ENCODE measurements around the gene GAB1. TPM values are rescaled to one million over a fixed set of nuclear protein-coding genes. Genes with fewer than 3 reads are reported as not detected.

The GAB1 gene
- total and polyA plus RNA-seq, 2 of the 8 experiments (the other 6 are each of a cell fraction or from before 2014, with no cell fraction given), result 6.8 to 21.3 TPM

- 94% methylated on average over 3 of the region's 3 CpGs; no CpG with 5 or more reads in 1 of the 2 experiments for WGBS, 2 experiments (ENCODE audit: extremely low coverage in 1 of 2, insufficient coverage in 1 of 2, insufficient read length in 1 of 2, insufficient replicate concordance in 2 of 2, low coverage in 1 of 2, low lambda C conversion rate in 2 of 2, missing lambda C conversion rate in 1 of 2)
- FAIRE-seq (no peak), DNase-seq (ENCODE audit: low read depth in 1 of 2, low spot score in 2 of 2) (no peak)
- H3K4me2 ChIP-seq (ENCODE audit: insufficient read depth in 1 of 2, low read depth in 2 of 2, low read length in 2 of 2), result no peak overlapping the region
- H3K4me3 ChIP-seq (ENCODE audit: extremely low read depth in 1 of 4, insufficient read depth in 2 of 4, low read depth in 3 of 4, low read length in 4 of 4), result no peak overlapping the region
- no peaks in the 10 kb centered on the region for H3K23me2 ChIP-seq (ENCODE audit: low read depth, low read length)
- H3K56ac ChIP-seq (replicated peaks; ENCODE audit: insufficient read length, low read depth, low read length), result no peak overlapping the region
- H3K79me1 ChIP-seq (ENCODE audit: low read depth, low read length), result no peaks in the 10 kb centered on the region
- no peaks in the 10 kb centered on the region for H4K20me1 ChIP-seq (replicated peaks in 1 of 2; ENCODE audit: control insufficient read depth in 1 of 2, insufficient read depth in 2 of 2, low read length in 2 of 2)
- H2BK120ac ChIP-seq (replicated peaks; ENCODE audit: low read depth, low read length), result no peak overlapping the region
- no peak overlapping the region for H2AK5ac ChIP-seq (ENCODE audit: low read depth, low read length)
- H4K8ac ChIP-seq (ENCODE audit: extremely low read depth, insufficient read depth, low read length), result no peak overlapping the region
- H3K23ac ChIP-seq (ENCODE audit: insufficient read length), result no peak overlapping the region
- ChIA-PET CTCF (ENCODE audit: partially characterized antibody) (interaction anchor here (1.6 kb wide), 1 partner anchor 11 kb away, joined by 3 read pairs; no protein-coding TSS in a partner anchor), POLR2A (ENCODE audit: partially characterized antibody) (no interaction called here)
- TF ChIP-seq ASH2L (IDR thresholded peaks at IDR 0.05; ENCODE audit: low read length) (no peak), RBBP5 (IDR thresholded peaks at IDR 0.05; ENCODE audit: borderline replicate concordance, low read depth, low read length) (no peak), PHF8 (conservative IDR thresholded peaks at IDR 0.05; ENCODE audit: low read depth, low read length) (no peak), JUN (IDR thresholded peaks at IDR 0.05; ENCODE audit: low read depth, low read length) (no peak)
- no peak overlapping the region for H2BK5ac ChIP-seq (ENCODE audit: low read depth, low read length)
- no peak overlapping the region for H3K9ac ChIP-seq (replicated peaks in 1 of 4; ENCODE audit: extremely low read depth in 1 of 4, low read depth in 3 of 4, low read length in 3 of 4)
- H3K4me1 ChIP-seq (replicated peaks in 1 of 4; ENCODE audit: control insufficient read depth in 3 of 4, insufficient read depth in 4 of 4, low read length in 3 of 4), result no peaks in the 10 kb centered on the region
- no peak overlapping the region for H4K91ac ChIP-seq (replicated peaks; ENCODE audit: insufficient read length, low read length)
- H2BK20ac ChIP-seq (ENCODE audit: low read length), result no peak overlapping the region
- no peaks in the 10 kb centered on the region for H3K27me3 ChIP-seq (replicated peaks in 1 of 4; ENCODE audit: control insufficient read depth in 3 of 4, extremely low read depth in 1 of 4, insufficient read depth in 3 of 4, low read length in 3 of 4)
- H3K4ac ChIP-seq (replicated peaks; ENCODE audit: insufficient read length, low read depth, low read length), result no peak overlapping the region
- no peaks in the 10 kb centered on the region for H3K79me2 ChIP-seq (ENCODE audit: control insufficient read depth in 1 of 2, insufficient read depth in 2 of 2, low read length in 2 of 2)
- no peaks in the 10 kb centered on the region for H3K36me3 ChIP-seq (ENCODE audit: control insufficient read depth in 2 of 4, insufficient read depth in 4 of 4, low read length in 3 of 4)
- H2BK15ac ChIP-seq (ENCODE audit: low read length), result no peak overlapping the region
- H2AFZ ChIP-seq (ENCODE audit: low read length), result no peak overlapping the region
- no peak overlapping the region for H2BK12ac ChIP-seq (ENCODE audit: low read depth, low read length)
- H3K27ac ChIP-seq (ENCODE audit: low read depth, low read length), result no peak overlapping the region
- no peak overlapping the region for H3K14ac ChIP-seq (ENCODE audit: insufficient read length)
- no peak overlapping the region for H4K5ac ChIP-seq (ENCODE audit: insufficient read length, low read depth, low read length)
- H3K18ac ChIP-seq (ENCODE audit: extremely low read depth, low read length), result no peak overlapping the region
- H3K9me3 ChIP-seq (ENCODE audit: insufficient read depth in 2 of 2, low read depth in 1 of 2, low read length in 1 of 2), result no peaks in the 10 kb centered on the region
These were observed 152.0 kb downstream of the GAB1 start for GRCh38 chr4:143488687-143489086.
